ENCODE measurements around the gene MYT1.

GRCh38 chr20:64188091-64188490, 23.8 kb downstream of the MYT1 start:
- no peak for TF ChIP-seq RAD21 (IDR thresholded peaks at IDR 0.05)
- no peak for TF ChIP-seq REST (IDR thresholded peaks at IDR 0.05)
- no peak for TF ChIP-seq CTCF (IDR thresholded peaks at IDR 0.05; ENCODE audit: low read depth, low read length, missing input control)
- no peak for TF ChIP-seq MAX (IDR thresholded peaks at IDR 0.05)
- TF ChIP-seq JUND (IDR thresholded peaks at IDR 0.05) = no peak
- no peak for TF ChIP-seq FOXA1 (IDR thresholded peaks at IDR 0.05)
- TF ChIP-seq YY1 (IDR thresholded peaks at IDR 0.05) = no peak
- no peak for TF ChIP-seq GABPA (IDR thresholded peaks at IDR 0.05 in 1 of 2, conservative IDR thresholded peaks at IDR 0.05 in 1 of 2)
- no peak for TF ChIP-seq EGR1 (IDR thresholded peaks at IDR 0.05; ENCODE audit: low read depth in 2 of 2)
- TF ChIP-seq ATF3 (IDR thresholded peaks at IDR 0.05) = no peak
- no peak for TF ChIP-seq RXRA (IDR thresholded peaks at IDR 0.05)
- no peak for TF ChIP-seq HNF4A (conservative IDR thresholded peaks at IDR 0.05)
- no peak for TF ChIP-seq NR2F2 (IDR thresholded peaks at IDR 0.05)
